ENCODE data around the gene TSPAN18. TPM values are rescaled to one million over a fixed set of nuclear protein-coding genes. Genes with fewer than 3 reads are reported as not detected.

Gene TSPAN18
- polyA plus RNA-seq, 1 of the 3 experiments (the other 2 are of a cell fraction), result 0.72 TPM

GRCh38 chr11:44917741-44918140 is 191.0 kb downstream of the TSPAN18 start:
- Histone ChIP-seq H4K20me1 (ENCODE audit: insufficient read depth) (no peaks in the 10 kb centered on the region), H3K9ac (no peak overlapping the region), H3K79me2 (ENCODE audit: insufficient read depth) (no peaks in the 10 kb centered on the region), H3K36me3 (replicated peaks in 1 of 2; ENCODE audit: control insufficient read depth in 1 of 2, insufficient read depth in 2 of 2, low read length in 1 of 2) (no peaks in the 10 kb centered on the region), H3K9me3 (no peaks in the 10 kb centered on the region), H3K4me3 (ENCODE audit: low read depth in 2 of 2, low read length in 1 of 2) (no peak overlapping the region), H3K4me1 (ENCODE audit: control insufficient read depth in 1 of 2, insufficient read depth in 2 of 2, low read depth in 1 of 2, low read length in 1 of 2) (peaks cover 0 to 2% of the 10 kb centered on the region in 2 experiments; a peak in 1 of 4 replicates), H3K27me3 (ENCODE audit: insufficient read depth) (no peaks in the 10 kb centered on the region), H3K9me2 (no peaks in the 10 kb centered on the region), H3K4me2 (no peak overlapping the region), H2AFZ (ENCODE audit: low read depth) (no peak overlapping the region), H3K27ac (ENCODE audit: low read depth in 2 of 2, low read length in 1 of 2) (no peak overlapping the region), H3F3A (replicated peaks; ENCODE audit: insufficient read depth) (no peaks in the 10 kb centered on the region)
- TF ChIP-seq, protein P1, sequence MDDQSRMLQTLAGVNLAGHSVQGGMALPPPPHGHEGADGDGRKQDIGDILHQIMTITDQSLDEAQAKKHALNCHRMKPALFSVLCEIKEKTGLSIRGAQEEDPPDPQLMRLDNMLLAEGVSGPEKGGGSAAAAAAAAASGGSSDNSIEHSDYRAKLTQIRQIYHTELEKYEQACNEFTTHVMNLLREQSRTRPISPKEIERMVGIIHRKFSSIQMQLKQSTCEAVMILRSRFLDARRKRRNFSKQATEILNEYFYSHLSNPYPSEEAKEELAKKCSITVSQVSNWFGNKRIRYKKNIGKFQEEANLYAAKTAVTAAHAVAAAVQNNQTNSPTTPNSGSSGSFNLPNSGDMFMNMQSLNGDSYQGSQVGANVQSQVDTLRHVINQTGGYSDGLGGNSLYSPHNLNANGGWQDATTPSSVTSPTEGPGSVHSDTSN (IDR thresholded peaks at IDR 0.05), result no peak
- TF ChIP-seq FOXJ3 (CRISPR knock-in tag; IDR thresholded peaks at IDR 0.05) (no peak), TAF1 (IDR thresholded peaks at IDR 0.05; ENCODE audit: borderline replicate concordance, low read depth, low read length) (no peak), USF2 (IDR thresholded peaks at IDR 0.05; ENCODE audit: borderline replicate concordance, low read depth, low read length) (no peak), MEF2A (IDR thresholded peaks at IDR 0.05; ENCODE audit: borderline replicate concordance, low read depth) (no peak), GATA2 (CRISPR knock-in tag; IDR thresholded peaks at IDR 0.05) (no peak), SIN3A (IDR thresholded peaks at IDR 0.05; ENCODE audit: borderline replicate concordance, low read depth, low read length) (no peak), POLR2AphosphoS5 (IDR thresholded peaks at IDR 0.05; ENCODE audit: low read depth, low read length) (no peak), NFIC (IDR thresholded peaks at IDR 0.05; ENCODE audit: borderline replicate concordance) (no peak)
- WGBS (ENCODE audit: low lambda C conversion rate), result 79% methylated on average over 4 of the region's 4 CpGs
- CTCF ChIA-PET, result interaction anchor here (2.1 kb wide), 1 partner anchor 9 kb away, joined by 9 read pairs; no protein-coding TSS in a partner anchor
- DNase-seq, result no peak
- POLR2A ChIA-PET, result no interaction called here

- Histone ChIP-seq H3F3A (replicated peaks; ENCODE audit: insufficient read depth) (no peaks in the 10 kb centered on the region), H3K36me3 (replicated peaks in 1 of 2; ENCODE audit: control insufficient read depth in 1 of 2, insufficient read depth in 2 of 2, low read length in 1 of 2) (no peaks in the 10 kb centered on the region), H3K9me3 (no peaks in the 10 kb centered on the region), H3K79me2 (ENCODE audit: insufficient read depth) (no peaks in the 10 kb centered on the region), H3K4me3 (ENCODE audit: low read depth in 2 of 2, low read length in 1 of 2) (no peak overlapping the region), H3K9ac (no peak overlapping the region), H2AFZ (ENCODE audit: low read depth) (no peak overlapping the region), H4K20me1 (ENCODE audit: insufficient read depth) (no peaks in the 10 kb centered on the region), H3K27ac (ENCODE audit: low read depth in 2 of 2, low read length in 1 of 2) (no peak overlapping the region; a peak in 1 of 4 replicates), H3K4me1 (ENCODE audit: control insufficient read depth in 1 of 2, insufficient read depth in 2 of 2, low read depth in 1 of 2, low read length in 1 of 2) (no peaks in the 10 kb centered on the region; a peak in 1 of 4 replicates), H3K4me2 (no peak overlapping the region), H3K9me2 (no peaks in the 10 kb centered on the region), H3K27me3 (ENCODE audit: insufficient read depth) (no peaks in the 10 kb centered on the region)
- POLR2A ChIA-PET, result no interaction called here
- CTCF ChIA-PET, result interaction anchor here (0.6 to 1.5 kb wide), 5 partner anchors 9 to 303 kb away, joined by 3 to 8 read pairs (median 3); no protein-coding TSS in a partner anchor
- DNase-seq, result no peak
- TF ChIP-seq FOXM1 (IDR thresholded peaks at IDR 0.05; ENCODE audit: low read depth) (no peak), RXRA (IDR thresholded peaks at IDR 0.05; ENCODE audit: borderline replicate concordance, low read depth) (no peak), EP300 (IDR thresholded peaks at IDR 0.05; ENCODE audit: borderline replicate concordance in 1 of 2, low read depth in 1 of 2, low read length in 1 of 2) (no peak), SIN3A (IDR thresholded peaks at IDR 0.05; ENCODE audit: borderline replicate concordance, low read depth, low read length) (no peak), RAD21 (IDR thresholded peaks at IDR 0.05; ENCODE audit: low read length) (no peak), IRF3 (IDR thresholded peaks at IDR 0.05; ENCODE audit: low read depth, low read length) (no peak)
- 60% methylated on average over 7 of the region's 7 CpGs for WGBS (ENCODE audit: low lambda C conversion rate)
Observed at GRCh38 chr11:44920451-44920850, 193.7 kb downstream of the TSPAN18 start.
